ENCODE data around the gene TCAIM.

TCAIM gene

GRCh38 chr3:44402548-44402947 lies 64.0 kb downstream of the TCAIM start:
- TF ChIP-seq EZH2phosphoT487 (IDR thresholded peaks at IDR 0.05; ENCODE audit: borderline replicate concordance, low read length) (no peak), CTCF (IDR thresholded peaks at IDR 0.05; ENCODE audit: low read depth, low read length, poor library complexity, severe bottlenecking) (no peak)
- no peaks in the 10 kb centered on the region for H3K9me3 ChIP-seq (ENCODE audit: control insufficient read depth, insufficient read depth, low read length)
- H3K27ac ChIP-seq (ENCODE audit: low read depth, low read length): no peak overlapping the region
- no peaks in the 10 kb centered on the region for H3K79me2 ChIP-seq (ENCODE audit: control insufficient read depth, low read length)
- no peaks in the 10 kb centered on the region for H4K20me1 ChIP-seq (ENCODE audit: control insufficient read depth, insufficient read depth, low read depth, low read length)
- no peaks in the 10 kb centered on the region for H3K4me1 ChIP-seq (ENCODE audit: control insufficient read depth, low read length)
- no peaks in the 10 kb centered on the region for H3K9me2 ChIP-seq (replicated peaks; ENCODE audit: control insufficient read depth, low read length)
- H3F3A ChIP-seq (ENCODE audit: control insufficient read depth, insufficient read depth): no peaks in the 10 kb centered on the region
- H3K36me3 ChIP-seq (ENCODE audit: control insufficient read depth, low read length): no peaks in the 10 kb centered on the region
- no peak overlapping the region for H3K4me3 ChIP-seq (ENCODE audit: low read length)
- no peaks in the 10 kb centered on the region for H3K27me3 ChIP-seq (ENCODE audit: control insufficient read depth, low read length)
- no peak overlapping the region for H3K4me2 ChIP-seq (ENCODE audit: low read length)

GRCh38 chr3:44409640-44410410 lies 71.3 kb downstream of the TCAIM start:
- Histone ChIP-seq H3K9me2 (replicated peaks; ENCODE audit: control insufficient read depth, low read length) (no peaks in the 10 kb centered on the region), H4K20me1 (ENCODE audit: control insufficient read depth, insufficient read depth, low read depth, low read length) (no peaks in the 10 kb centered on the region), H3F3A (ENCODE audit: control insufficient read depth, insufficient read depth) (no peaks in the 10 kb centered on the region), H3K4me3 (ENCODE audit: low read length) (no peak overlapping the region), H3K4me1 (ENCODE audit: control insufficient read depth, low read length) (no peaks in the 10 kb centered on the region), H3K36me3 (ENCODE audit: control insufficient read depth, low read length) (no peaks in the 10 kb centered on the region), H3K27me3 (ENCODE audit: control insufficient read depth, low read length) (no peaks in the 10 kb centered on the region), H3K9me3 (ENCODE audit: control insufficient read depth, insufficient read depth, low read length) (no peaks in the 10 kb centered on the region), H3K4me2 (ENCODE audit: low read length) (no peak overlapping the region), H3K27ac (ENCODE audit: low read depth, low read length) (no peak overlapping the region), H3K79me2 (ENCODE audit: control insufficient read depth, low read length) (no peaks in the 10 kb centered on the region)
- TF ChIP-seq EZH2phosphoT487 (IDR thresholded peaks at IDR 0.05; ENCODE audit: borderline replicate concordance, low read length) (no peak), CTCF (IDR thresholded peaks at IDR 0.05; ENCODE audit: low read depth, low read length, poor library complexity, severe bottlenecking) (no peak)

- Histone ChIP-seq H3K9me3 (ENCODE audit: control insufficient read depth, insufficient read depth, low read length) (no peaks in the 10 kb centered on the region), H3K79me2 (ENCODE audit: control insufficient read depth, low read length) (no peaks in the 10 kb centered on the region), H3K27ac (ENCODE audit: low read depth, low read length) (no peak overlapping the region), H3K27me3 (ENCODE audit: control insufficient read depth, low read length) (no peaks in the 10 kb centered on the region), H3K4me1 (ENCODE audit: control insufficient read depth, low read length) (no peaks in the 10 kb centered on the region), H3K4me2 (ENCODE audit: low read length) (no peak overlapping the region), H3K4me3 (ENCODE audit: low read length) (no peak overlapping the region), H4K20me1 (ENCODE audit: control insufficient read depth, insufficient read depth, low read depth, low read length) (no peaks in the 10 kb centered on the region), H3K9me2 (replicated peaks; ENCODE audit: control insufficient read depth, low read length) (no peaks in the 10 kb centered on the region), H3F3A (ENCODE audit: control insufficient read depth, insufficient read depth) (no peaks in the 10 kb centered on the region), H3K36me3 (ENCODE audit: control insufficient read depth, low read length) (no peaks in the 10 kb centered on the region)
- no peak for TF ChIP-seq CTCF (IDR thresholded peaks at IDR 0.05; ENCODE audit: low read depth, low read length, poor library complexity, severe bottlenecking)
- no peak for TF ChIP-seq EZH2phosphoT487 (IDR thresholded peaks at IDR 0.05; ENCODE audit: borderline replicate concordance, low read length)
Observed at GRCh38 chr3:44411031-44411645, 72.6 kb downstream of the TCAIM start.

Measured in DOHH2 (cell line).